ENCODE measurements around the gene INTS7. TPM values are rescaled to one million over a fixed set of nuclear protein-coding genes. Genes with fewer than 3 reads are reported as not detected.

Gene INTS7
- total RNA-seq, 4 donors from 2014 or later: 8.5 to 26.2 (median 11.4) TPM

DNA sequence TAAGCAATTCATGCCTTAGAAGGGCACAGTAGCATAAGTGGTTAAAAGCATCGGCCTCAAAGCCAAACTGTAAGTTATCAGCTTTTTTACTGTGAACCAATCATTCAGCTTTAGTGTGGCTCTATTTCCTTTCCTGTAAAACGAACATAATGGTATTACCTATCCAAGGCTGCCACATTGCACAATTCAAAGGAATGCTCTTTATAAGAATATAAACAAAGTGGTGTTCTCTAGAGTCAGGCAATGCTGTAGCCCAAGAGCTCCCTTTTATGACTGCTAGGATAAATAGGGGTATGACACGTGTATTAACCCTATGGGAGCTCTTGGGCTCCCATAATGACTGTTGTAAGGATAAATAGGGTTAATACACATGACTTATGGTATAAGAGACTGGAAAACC lies 25.4 kb downstream of the INTS7 start:
- Histone ChIP-seq H3K27me3 (no peaks in the 10 kb centered on the region), H3K4me1 (no peaks in the 10 kb centered on the region), H3K4me3 (no peak overlapping the region), H3K27ac (no peak overlapping the region), H3K36me3 (no peaks in the 10 kb centered on the region), H3K9me3 (no peaks in the 10 kb centered on the region)
- TF ChIP-seq, protein P1, sequence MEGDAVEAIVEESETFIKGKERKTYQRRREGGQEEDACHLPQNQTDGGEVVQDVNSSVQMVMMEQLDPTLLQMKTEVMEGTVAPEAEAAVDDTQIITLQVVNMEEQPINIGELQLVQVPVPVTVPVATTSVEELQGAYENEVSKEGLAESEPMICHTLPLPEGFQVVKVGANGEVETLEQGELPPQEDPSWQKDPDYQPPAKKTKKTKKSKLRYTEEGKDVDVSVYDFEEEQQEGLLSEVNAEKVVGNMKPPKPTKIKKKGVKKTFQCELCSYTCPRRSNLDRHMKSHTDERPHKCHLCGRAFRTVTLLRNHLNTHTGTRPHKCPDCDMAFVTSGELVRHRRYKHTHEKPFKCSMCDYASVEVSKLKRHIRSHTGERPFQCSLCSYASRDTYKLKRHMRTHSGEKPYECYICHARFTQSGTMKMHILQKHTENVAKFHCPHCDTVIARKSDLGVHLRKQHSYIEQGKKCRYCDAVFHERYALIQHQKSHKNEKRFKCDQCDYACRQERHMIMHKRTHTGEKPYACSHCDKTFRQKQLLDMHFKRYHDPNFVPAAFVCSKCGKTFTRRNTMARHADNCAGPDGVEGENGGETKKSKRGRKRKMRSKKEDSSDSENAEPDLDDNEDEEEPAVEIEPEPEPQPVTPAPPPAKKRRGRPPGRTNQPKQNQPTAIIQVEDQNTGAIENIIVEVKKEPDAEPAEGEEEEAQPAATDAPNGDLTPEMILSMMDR (IDR thresholded peaks at IDR 0.05): no peak
- no peak for TF ChIP-seq POLR2A (IDR thresholded peaks at IDR 0.05)
- intact Hi-C loops (cut with DNase I; ENCODE audit: low total_unique reads): no loop called here
- DNase-seq: no peak

GRCh38 chr1:212009561-212009960 lies 25.8 kb downstream of the INTS7 start:
- H3K4me3 ChIP-seq: no peak overlapping the region
- TF ChIP-seq, protein P1 (IDR thresholded peaks at IDR 0.05): no peak
- no peak for TF ChIP-seq POLR2A (IDR thresholded peaks at IDR 0.05)
- DNase-seq: no peak
- no peaks in the 10 kb centered on the region for H3K27me3 ChIP-seq
- intact Hi-C loops (cut with DNase I; ENCODE audit: low total_unique reads): no loop called here
- no peaks in the 10 kb centered on the region for H3K9me3 ChIP-seq
- H3K36me3 ChIP-seq: no peaks in the 10 kb centered on the region
- H3K27ac ChIP-seq: no peak overlapping the region
- no peaks in the 10 kb centered on the region for H3K4me1 ChIP-seq

DNA sequence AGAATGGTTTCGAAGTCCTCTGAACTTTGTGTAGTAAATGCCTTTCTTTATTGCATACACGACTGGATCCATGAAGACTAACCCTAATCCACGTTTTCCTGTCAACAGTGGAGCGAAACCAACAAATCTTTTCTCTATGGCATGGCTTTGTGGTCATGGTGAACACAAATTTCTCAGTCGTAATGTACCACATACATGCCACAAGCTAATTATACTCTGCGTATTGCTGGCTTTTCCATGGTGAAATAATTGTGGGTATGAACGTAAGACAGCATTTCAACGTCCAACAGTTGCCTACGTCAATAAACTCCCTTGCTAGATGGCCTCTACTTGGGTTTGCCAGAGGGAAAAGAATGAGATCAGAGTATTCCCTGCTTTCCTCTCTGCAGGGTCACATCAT lies 27.5 kb downstream of the INTS7 start:
- TF ChIP-seq, protein P1 (IDR thresholded peaks at IDR 0.05): no peak
- TF ChIP-seq POLR2A (IDR thresholded peaks at IDR 0.05): no peak
- no peak overlapping the region for H3K27ac ChIP-seq
- H3K4me1 ChIP-seq: no peaks in the 10 kb centered on the region
- DNase-seq: no peak
- intact Hi-C loops (cut with DNase I; ENCODE audit: low total_unique reads): no loop called here
- H3K36me3 ChIP-seq: no peaks in the 10 kb centered on the region
- no peak overlapping the region for H3K4me3 ChIP-seq
- no peaks in the 10 kb centered on the region for H3K27me3 ChIP-seq
- H3K9me3 ChIP-seq: no peaks in the 10 kb centered on the region

- Histone ChIP-seq H3K4me1 (no peaks in the 10 kb centered on the region), H3K36me3 (no peaks in the 10 kb centered on the region), H3K9me3 (no peaks in the 10 kb centered on the region), H3K27ac (no peak overlapping the region), H3K27me3 (no peaks in the 10 kb centered on the region), H3K4me3 (no peak overlapping the region)
- no peak for DNase-seq
- intact Hi-C loops (cut with DNase I; ENCODE audit: low total_unique reads): no loop called here
- TF ChIP-seq, protein P1 (IDR thresholded peaks at IDR 0.05): no peak
- no peak for TF ChIP-seq POLR2A (IDR thresholded peaks at IDR 0.05)
These were observed 28.2 kb downstream of the INTS7 start for GRCh38 chr1:212007178-212007577.

- Histone ChIP-seq H3K4me1 (no peaks in the 10 kb centered on the region), H3K4me3 (no peak overlapping the region), H3K27ac (no peak overlapping the region), H3K9me3 (no peaks in the 10 kb centered on the region), H3K27me3 (no peaks in the 10 kb centered on the region), H3K36me3 (no peaks in the 10 kb centered on the region)
- TF ChIP-seq, protein P1 (IDR thresholded peaks at IDR 0.05): no peak
- no peak for TF ChIP-seq POLR2A (IDR thresholded peaks at IDR 0.05)
- no peak for DNase-seq
- intact Hi-C loops (cut with DNase I; ENCODE audit: low total_unique reads): no loop called here
These were observed 30.3 kb downstream of the INTS7 start for GRCh38 chr1:212004895-212005608.
